HCT116 (cell line): ENCODE data around the gene SEC22C.

Source experiments
- CTCF ChIP-seq, 3 experiments: fragments of 200-600 bp in 1 of 3; sonication (generic) in 1 of 3; IDR thresholded peaks in 2 of 3; conservative IDR thresholded peaks in 1 of 3; 2 replicates each; pipeline ENCODE4 v1.5.1; 2012 to 2017; ENCODE audit warnings: low read depth in 2 of 3, low read length in 2 of 3, antibody characterized with exemption in 1 of 3, borderline replicate concordance in 1 of 3, control low read depth in 1 of 3, mild to moderate bottlenecking in 1 of 3, mixed read lengths in 1 of 3, mixed run types in 1 of 3, moderate library complexity in 1 of 3; ENCODE audit not compliant: insufficient read depth in 1 of 3
- EGR1 ChIP-seq: IDR thresholded peaks from 2 replicates; pipeline ENCODE4 v1.6.1; 2012; ENCODE audit warnings: low read depth
- ELF1 ChIP-seq: IDR thresholded peaks from 2 replicates; pipeline ENCODE4 v1.6.1; 2012; ENCODE audit warnings: low read depth, borderline replicate concordance
- EZH2 ChIP-seq: fragments of 200-600 bp; sonication (generic); IDR thresholded peaks from 2 replicates; pipeline ENCODE4 v1.6.1; 2017; ENCODE audit warnings: antibody characterized with exemption, mixed run types
- EZH2phosphoT487 ChIP-seq: fragments of 200-600 bp; IDR thresholded peaks from 2 replicates; pipeline ENCODE4 v1.6.1; 2018; ENCODE audit warnings: antibody characterized with exemption, borderline replicate concordance
- FOSL1 ChIP-seq: IDR thresholded peaks from 2 replicates; pipeline ENCODE4 v1.6.1; 2012; ENCODE audit warnings: low read depth
- JUND ChIP-seq: IDR thresholded peaks from 2 replicates; pipeline ENCODE4 v1.6.1; 2012
- POLR2A ChIP-seq: IDR thresholded peaks from 2 replicates; pipeline ENCODE4 v1.7.0; 2011; ENCODE audit warnings: borderline replicate concordance; ENCODE audit not compliant: insufficient read depth, insufficient read length; ENCODE audit errors: extremely low read depth
- REST ChIP-seq: IDR thresholded peaks from 2 replicates; pipeline ENCODE4 v1.6.1; 2012; ENCODE audit warnings: low read depth
- SIN3A ChIP-seq: IDR thresholded peaks from 2 replicates; pipeline ENCODE4 v1.6.1; 2012; ENCODE audit warnings: low read depth
- YY1 ChIP-seq: IDR thresholded peaks from 2 replicates; pipeline ENCODE4 v1.6.1; 2011; ENCODE audit warnings: low read length, low read depth, moderate library complexity, mild to moderate bottlenecking; ENCODE audit not compliant: insufficient replicate concordance; ENCODE audit errors: extremely low read depth
- ZNF274 ChIP-seq: fragments of 200-500 bp; sonication (Bioruptor generic); IDR thresholded peaks from 2 replicates; pipeline ENCODE4 v1.6.1; 2014; ENCODE audit warnings: mild to moderate bottlenecking, low read depth, low read length, inconsistent platforms

GRCh38 chr3:42531470-42531869 lies 50.3 kb downstream of the SEC22C start:
- TF ChIP-seq CTCF (IDR thresholded peaks at IDR 0.05 in 2 of 3, conservative IDR thresholded peaks at IDR 0.05 in 1 of 3; ENCODE audit: borderline replicate concordance in 1 of 3, insufficient read depth in 1 of 3, low read depth in 2 of 3, low read length in 2 of 3) (no peak), EGR1 (no peak), ELF1 (no peak), EZH2 (no peak), EZH2phosphoT487 (no peak), POLR2A (no peak), ZNF274 (no peak), FOSL1 (no peak), JUND (no peak), REST (no peak), SIN3A (no peak), YY1 (no peak)
